Osteoblast (primary cell): ENCODE data around the gene DENND6B. TPM values are rescaled to one million over a fixed set of nuclear protein-coding genes. Genes with fewer than 3 reads are reported as not detected.

Experiments used
- DNase-seq: peaks from one replicate; pipeline ENCODE4 v3.0.0; 2011; ENCODE audit warnings: low spot score, mixed read lengths; ENCODE audit not compliant: insufficient read length; ENCODE audit errors: missing footprints
- H2AFZ ChIP-seq: 2 replicates; pipeline ENCODE4 v1.6.0; 2011; ENCODE audit warnings: mild to moderate bottlenecking, low read length
- H3K27ac ChIP-seq: 2 replicates; pipeline ENCODE4 v1.5.1; 2011; ENCODE audit warnings: mild to moderate bottlenecking, low read depth, low read length, moderate library complexity
- H3K27me3 ChIP-seq: 2 replicates; pipeline ENCODE4 v1.6.0; 2012; ENCODE audit warnings: mild to moderate bottlenecking, control low read depth, inconsistent platforms, low read length, moderate library complexity; ENCODE audit not compliant: insufficient read depth
- H3K36me3 ChIP-seq: 2 replicates; pipeline ENCODE4 v1.5.1; 2011; ENCODE audit warnings: mild to moderate bottlenecking, low read length, control low read depth, moderate library complexity; ENCODE audit not compliant: insufficient read depth
- H3K4me1 ChIP-seq: 2 replicates; pipeline ENCODE4 v1.5.1; 2011; ENCODE audit warnings: mild to moderate bottlenecking, low read length, control low read depth, moderate library complexity; ENCODE audit not compliant: insufficient read depth
- H3K4me2 ChIP-seq: 2 replicates; pipeline ENCODE4 v1.6.0; 2011; ENCODE audit warnings: mild to moderate bottlenecking, low read length; ENCODE audit not compliant: insufficient read depth
- H3K4me3 ChIP-seq: fragments of 200-600 bp; sonication (generic); 3 replicates; pipeline ENCODE4 v1.5.1; 2012; ENCODE audit warnings: mild to moderate bottlenecking, low read length, inconsistent platforms; ENCODE audit not compliant: insufficient read depth
- H3K79me2 ChIP-seq: 2 replicates; pipeline ENCODE4 v1.6.0; 2012; ENCODE audit warnings: mild to moderate bottlenecking, low read length, control low read depth, inconsistent platforms; ENCODE audit not compliant: insufficient read depth
- H3K9me3 ChIP-seq: 2 replicates; pipeline ENCODE4 v1.5.1; 2011; ENCODE audit warnings: low read depth, low read length, control low read depth
- H4K20me1 ChIP-seq: 2 replicates; pipeline ENCODE4 v1.6.0; 2012; ENCODE audit warnings: mild to moderate bottlenecking, low read length, control low read depth; ENCODE audit not compliant: insufficient read depth
- total RNA-seq: library from RNA; depleted of rRNA; stranded (reverse); fragments of >200 nt; gene quantifications from 2 replicates; pipeline ENCODE4 v1.2.3, GENCODE V29; 2012
- TF ChIP-seq, protein P1 (sequence below): IDR thresholded peaks from 2 replicates; pipeline ENCODE4 v1.5.1; 2011; ENCODE audit warnings: mild to moderate bottlenecking, low read depth, low read length, moderate library complexity; ENCODE audit errors: extremely low read depth

Gene DENND6B
- total RNA-seq, 1 donor, result 6.5 TPM

DNA sequence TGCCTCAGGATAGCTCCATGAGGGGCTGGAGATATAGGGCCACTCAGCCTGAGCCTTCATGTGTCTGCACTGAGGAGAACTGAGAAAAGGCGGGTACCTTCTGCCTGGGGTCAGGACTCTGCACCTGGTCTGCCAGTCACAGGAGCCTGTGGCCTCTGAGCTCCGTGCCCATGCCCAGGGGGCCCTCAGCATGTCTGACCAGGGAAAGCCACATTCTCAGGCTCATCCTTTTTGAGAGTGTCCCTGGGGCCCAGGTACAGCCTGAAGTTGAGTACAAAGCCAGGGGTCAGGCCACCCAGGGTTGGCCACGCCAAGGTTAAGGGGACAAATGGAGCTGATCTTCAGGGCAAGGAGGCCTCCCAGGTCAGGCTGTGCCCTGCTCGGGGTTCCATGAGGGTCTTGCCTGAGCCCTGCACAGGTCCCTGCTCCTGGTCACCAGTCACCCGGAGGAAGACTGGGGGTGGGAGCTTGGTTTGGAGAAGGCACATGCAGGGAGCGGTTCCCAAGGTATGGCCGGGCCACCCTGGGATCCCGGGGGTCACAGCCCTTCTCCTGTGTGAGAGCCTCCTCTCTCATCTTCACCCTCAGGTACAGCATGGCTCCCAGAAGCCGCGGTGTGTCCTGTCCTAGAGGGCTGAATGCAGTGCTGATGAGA lies 6.0 kb downstream of the DENND6B start:
- Histone ChIP-seq H3K27ac (no peak overlapping the region), H4K20me1 (peaks cover 8% of the 10 kb centered on the region), H3K4me1 (peaks cover 3% of the 10 kb centered on the region), H3K9me3 (no peaks in the 10 kb centered on the region), H3K79me2 (peaks cover 4% of the 10 kb centered on the region), H3K27me3 (no peaks in the 10 kb centered on the region), H2AFZ (no peak overlapping the region), H3K4me3 (no peak overlapping the region), H3K36me3 (no peaks in the 10 kb centered on the region), H3K4me2 (no peak overlapping the region)
- TF ChIP-seq, protein P1, sequence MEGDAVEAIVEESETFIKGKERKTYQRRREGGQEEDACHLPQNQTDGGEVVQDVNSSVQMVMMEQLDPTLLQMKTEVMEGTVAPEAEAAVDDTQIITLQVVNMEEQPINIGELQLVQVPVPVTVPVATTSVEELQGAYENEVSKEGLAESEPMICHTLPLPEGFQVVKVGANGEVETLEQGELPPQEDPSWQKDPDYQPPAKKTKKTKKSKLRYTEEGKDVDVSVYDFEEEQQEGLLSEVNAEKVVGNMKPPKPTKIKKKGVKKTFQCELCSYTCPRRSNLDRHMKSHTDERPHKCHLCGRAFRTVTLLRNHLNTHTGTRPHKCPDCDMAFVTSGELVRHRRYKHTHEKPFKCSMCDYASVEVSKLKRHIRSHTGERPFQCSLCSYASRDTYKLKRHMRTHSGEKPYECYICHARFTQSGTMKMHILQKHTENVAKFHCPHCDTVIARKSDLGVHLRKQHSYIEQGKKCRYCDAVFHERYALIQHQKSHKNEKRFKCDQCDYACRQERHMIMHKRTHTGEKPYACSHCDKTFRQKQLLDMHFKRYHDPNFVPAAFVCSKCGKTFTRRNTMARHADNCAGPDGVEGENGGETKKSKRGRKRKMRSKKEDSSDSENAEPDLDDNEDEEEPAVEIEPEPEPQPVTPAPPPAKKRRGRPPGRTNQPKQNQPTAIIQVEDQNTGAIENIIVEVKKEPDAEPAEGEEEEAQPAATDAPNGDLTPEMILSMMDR, result no peak
- peak; percentile 72 for DNase-seq

- Histone ChIP-seq H3K27me3 (no peaks in the 10 kb centered on the region), H3K27ac (no peak overlapping the region), H3K36me3 (no peaks in the 10 kb centered on the region), H3K4me1 (no peaks in the 10 kb centered on the region), H3K9me3 (no peaks in the 10 kb centered on the region), H3K4me2 (no peak overlapping the region), H3K79me2 (peaks cover 3% of the 10 kb centered on the region), H4K20me1 (peaks cover 4% of the 10 kb centered on the region), H2AFZ (no peak overlapping the region), H3K4me3 (no peak overlapping the region)
- TF ChIP-seq, protein P1, result no peak
- DNase-seq, result peak; percentile 77
These were observed 6.7 kb downstream of the DENND6B start for GRCh38 chr22:50320116-50320515.

DNA sequence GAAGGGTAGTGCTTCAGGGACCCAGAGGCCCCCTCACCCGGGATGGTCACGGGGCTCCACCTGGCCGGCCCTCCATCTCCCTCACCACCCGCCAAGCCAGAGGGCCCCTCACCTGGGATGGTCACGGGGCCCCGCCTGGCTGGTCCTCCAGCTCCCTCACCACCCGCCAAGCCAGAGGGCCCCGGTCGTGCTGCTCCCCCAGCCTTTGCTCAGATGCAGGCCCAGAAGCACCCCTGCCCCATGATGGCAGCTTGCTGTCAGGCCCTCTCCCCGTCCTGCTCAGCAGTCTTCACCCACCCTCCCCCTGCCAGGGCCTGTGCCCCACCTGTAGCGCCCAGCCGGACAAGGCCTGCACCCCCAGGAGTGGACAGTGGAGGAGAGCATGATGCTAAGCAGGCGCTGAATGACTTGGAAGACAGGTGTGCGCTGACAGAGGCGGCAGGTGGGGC lies 7.3 kb downstream of the DENND6B start:
- Histone ChIP-seq H3K27me3 (no peaks in the 10 kb centered on the region), H3K4me1 (no peaks in the 10 kb centered on the region), H3K79me2 (peaks cover 3% of the 10 kb centered on the region), H3K27ac (no peak overlapping the region), H4K20me1 (peaks cover under 1% of the 10 kb centered on the region), H3K9me3 (no peaks in the 10 kb centered on the region), H3K4me2 (no peak overlapping the region), H3K4me3 (no peak overlapping the region), H2AFZ (no peak overlapping the region), H3K36me3 (no peaks in the 10 kb centered on the region)
- TF ChIP-seq, protein P1, result no peak
- peak; percentile 64 for DNase-seq

DNA sequence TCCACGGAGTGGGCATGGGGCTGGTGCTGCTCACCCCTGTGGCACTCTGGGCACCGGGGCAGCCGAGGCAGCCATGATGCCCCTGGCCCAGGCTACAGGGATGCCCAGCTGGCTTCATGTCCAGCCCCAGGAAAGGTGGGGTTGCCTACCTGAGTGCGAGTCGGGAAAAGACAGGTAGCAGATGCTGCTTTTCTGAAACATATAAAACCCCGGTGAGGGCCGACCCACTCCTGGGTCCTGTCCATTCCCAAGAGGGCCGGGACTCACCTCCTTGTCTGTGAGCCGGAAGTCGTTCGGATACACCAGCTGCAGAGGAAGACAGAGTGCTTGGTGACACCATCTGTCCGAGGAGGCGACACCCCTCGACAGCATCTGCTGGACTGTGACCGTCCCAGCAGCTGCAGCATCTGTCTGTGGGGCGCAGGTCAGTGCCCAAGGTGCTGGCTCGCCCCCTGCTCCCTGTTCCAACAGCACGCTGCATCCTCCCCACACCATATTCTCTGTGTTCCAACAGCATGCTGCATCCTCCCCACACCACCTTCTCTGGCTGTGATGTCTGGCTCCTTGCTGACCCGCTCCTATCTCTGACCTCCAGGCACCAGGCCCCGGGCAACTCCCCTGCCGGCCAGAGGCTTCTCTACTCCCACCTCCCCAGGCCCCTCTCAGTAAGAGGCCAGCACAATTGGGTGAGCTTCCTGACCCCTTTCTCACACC lies 8.0 kb downstream of the DENND6B start:
- TF ChIP-seq, protein P1, result no peak
- Histone ChIP-seq H3K27ac (no peak overlapping the region), H3K4me1 (no peaks in the 10 kb centered on the region), H3K27me3 (no peaks in the 10 kb centered on the region), H3K4me3 (no peak overlapping the region), H2AFZ (no peak overlapping the region), H3K9me3 (no peaks in the 10 kb centered on the region), H3K79me2 (no peaks in the 10 kb centered on the region), H3K4me2 (no peak overlapping the region), H4K20me1 (no peaks in the 10 kb centered on the region), H3K36me3 (no peaks in the 10 kb centered on the region)
- peak; percentile 72 for DNase-seq
